Spleen (tissue), 11 donors: ENCODE results near the gene FGF10. TPM values are rescaled to one million over a fixed set of nuclear protein-coding genes. Genes with fewer than 3 reads are reported as not detected.

Experiments
- DNase-seq: peaks from one replicate; pipeline ENCODE4 v3.0.0-alpha.2; 2020
- H3K27ac ChIP-seq, 8 donors: fragments of 200-600 bp; sonication (generic) in 7 of 8; 1 replicate in 4 of 8; 2 replicates in 4 of 8; pipeline versions ENCODE4 v1.5.0 to v1.8.0; 2016 to 2021; ENCODE audit warnings: inconsistent platforms in 4 of 8, mild to moderate bottlenecking in 4 of 8, moderate library complexity in 1 of 8
- H3K27me3 ChIP-seq, 7 donors: fragments of 200-600 bp; sonication (generic) in 6 of 7; replicated peaks in 1 of 7; 1 replicate in 4 of 7; 2 replicates in 3 of 7; pipeline versions ENCODE4 v1.5.0 to v1.8.0; 2016 to 2021; ENCODE audit warnings: inconsistent platforms in 3 of 7, mild to moderate bottlenecking in 1 of 7
- H3K36me3 ChIP-seq, 6 donors: fragments of 200-600 bp; sonication (generic) in 5 of 6; 1 replicate in 4 of 6; 2 replicates in 2 of 6; pipeline versions ENCODE4 v1.5.0 to v1.8.0; 2016 to 2021; ENCODE audit warnings: inconsistent platforms in 2 of 6
- H3K4me1 ChIP-seq, 6 donors: fragments of 200-600 bp; sonication (generic) in 5 of 6; 1 replicate in 3 of 6; 2 replicates in 3 of 6; pipeline versions ENCODE4 v1.5.0 to v1.8.0; 2016 to 2021; ENCODE audit warnings: inconsistent platforms in 3 of 6
- H3K4me3 ChIP-seq, 8 donors: fragments of 200-600 bp; sonication (generic) in 7 of 8; 1 replicate in 4 of 8; 2 replicates in 4 of 8; pipeline versions ENCODE4 v1.5.0 to v1.8.0; 2016 to 2021; ENCODE audit warnings: inconsistent platforms in 4 of 8, mild to moderate bottlenecking in 4 of 8, moderate library complexity in 2 of 8
- H3K9me3 ChIP-seq, 8 donors: fragments of 200-600 bp; sonication (generic) in 7 of 8; 1 replicate in 4 of 8; 2 replicates in 4 of 8; pipeline versions ENCODE4 v1.5.0 to v1.8.0; 2016 to 2021; ENCODE audit warnings: inconsistent platforms in 4 of 8
- CTCF ChIP-seq, 11 experiments: fragments of 200-600 bp in 7 of 11; fragments of 450-650 bp in 4 of 11; sonication (generic) in 4 of 11; IDR thresholded peaks in 8 of 11; conservative IDR thresholded peaks in 3 of 11; 1 replicate in 7 of 11; 2 replicates in 4 of 11; pipeline versions ENCODE4 v1.4.0 to v1.8.0; 2016 to 2021; ENCODE audit warnings: antibody characterized with exemption in 11 of 11, inconsistent platforms in 4 of 11, mild to moderate bottlenecking in 1 of 11
- POLR2A ChIP-seq, 3 donors: fragments of 450-650 bp; IDR thresholded peaks; one replicate each; pipeline ENCODE4 v1.5.1; 2017; ENCODE audit warnings: antibody characterized with exemption in 3 of 3, mild to moderate bottlenecking in 1 of 3
- POLR2AphosphoS5 ChIP-seq, 3 donors: sonication (generic); formaldehyde crosslinking; IDR thresholded peaks; one replicate each; pipeline ENCODE4 v1.5.1; 2017; ENCODE audit warnings: antibody characterized with exemption in 3 of 3
- WGBS, 5 donors: extraction: QIAGEN DNeasy Blood & Tissue Kit in 3 of 5; methylation state at CpG; one replicate each; pipeline versions ENCODE4 v1.1.5 to v1.1.7; 2013 to 2018; 5-methylcytosine and 5-hydroxymethylcytosine counted together
- intact Hi-C: fragments of 100-400 bp; cut with DNase I; formaldehyde crosslinking; loops from one replicate; pipeline ENCODE4 v1.15.0; 2023; ENCODE audit warnings: low total_unique reads
- polyA plus RNA-seq, 3 donors: library from polyadenylated mRNA; stranded (reverse); fragments of 200-250 nt; gene quantifications; one replicate each; pipeline ENCODE4 v1.2.1, GENCODE V29; 2013
- total RNA-seq, 7 donors: library from RNA; depleted of rRNA in 3 of 7; stranded (reverse); fragments of >200 nt in 3 of 7; fragmentation: NEBNext Ultra II Directional in 4 of 7; extraction: Animal tissue kit (Norgen Biotek cat#: 25700) in 4 of 7; gene quantifications; one replicate each; pipeline versions ENCODE4 v1.1.0 to v1.2.1, GENCODE V29; 2016 to 2021
- donor health status: healthy with polysubstance abuse.
- donor health status: DM: no; HTN: no; CAD: no; lungs with moderate emphysema.
- donor health status: DM: no; HTN: no; CAD: no.
- donor health status: Bipolar disorder and iron deficiency.
- donor health status: healthy.
- donor health status: DM: no; HTN: no; CAD: no.
- donor health status: DM: yes; HTN: yes; CAD: no.

FGF10 gene
- total and polyA plus RNA-seq, 10 donors, result 0.03 to 0.22 TPM; not detected in 8

GRCh38 chr5:44331471-44332050 lies 57.7 kb downstream of the FGF10 start:
- no peak for TF ChIP-seq POLR2A (IDR thresholded peaks at IDR 0.05)
- H3K4me3 ChIP-seq, result no peak overlapping the region
- H3K27ac ChIP-seq, result no peak overlapping the region
- no peaks in the 10 kb centered on the region for H3K4me1 ChIP-seq
- no peaks in the 10 kb centered on the region for H3K27me3 ChIP-seq
- intact Hi-C loops, result loop anchor here (5.0 kb wide), 1 partner anchor 599 kb away; no protein-coding TSS in a partner anchor
- 50 to 84% (median 63%) methylated on average over 3 of the region's 3 CpGs for WGBS, 5 donors
- no peaks in the 10 kb centered on the region for H3K9me3 ChIP-seq
- no peak for DNase-seq
- no peaks in the 10 kb centered on the region for H3K36me3 ChIP-seq

GRCh38 chr5:44329716-44330115 lies 59.5 kb downstream of the FGF10 start:
- no peak for DNase-seq
- WGBS, 5 donors, result 67 to 82% (median 72%) methylated on average over 2 of the region's 2 CpGs
- TF ChIP-seq POLR2A (IDR thresholded peaks at IDR 0.05), result no peak
- no peak for TF ChIP-seq POLR2AphosphoS5 (IDR thresholded peaks at IDR 0.05)
- no peak for TF ChIP-seq CTCF (IDR thresholded peaks at IDR 0.05 in 8 of 11, conservative IDR thresholded peaks at IDR 0.05 in 3 of 11)
- no peaks in the 10 kb centered on the region for H3K4me1 ChIP-seq
- no peak overlapping the region for H3K27ac ChIP-seq
- H3K4me3 ChIP-seq, result no peak overlapping the region
- intact Hi-C loops, result loop anchor here (5.0 kb wide), 1 partner anchor 597 kb away; no protein-coding TSS in a partner anchor
- no peaks in the 10 kb centered on the region for H3K9me3 ChIP-seq
- H3K27me3 ChIP-seq, result no peaks in the 10 kb centered on the region
- no peaks in the 10 kb centered on the region for H3K36me3 ChIP-seq

GRCh38 chr5:44321144-44321725 lies 68.0 kb downstream of the FGF10 start:
- Histone ChIP-seq H3K36me3 (no peaks in the 10 kb centered on the region), H3K9me3 (no peaks in the 10 kb centered on the region), H3K4me3 (no peak overlapping the region), H3K27me3 (no peaks in the 10 kb centered on the region), H3K27ac (no peak overlapping the region), H3K4me1 (no peaks in the 10 kb centered on the region)
- no peak for DNase-seq
- intact Hi-C loops, result no loop called here
- TF ChIP-seq POLR2AphosphoS5 (IDR thresholded peaks at IDR 0.05) (no peak), POLR2A (IDR thresholded peaks at IDR 0.05) (no peak), CTCF (IDR thresholded peaks at IDR 0.05 in 8 of 11, conservative IDR thresholded peaks at IDR 0.05 in 3 of 11) (no peak)
- 68 to 83% (median 79%) methylated on average over 3 of the region's 3 CpGs for WGBS, 5 donors

GRCh38 chr5:44320188-44320587 lies 69.0 kb downstream of the FGF10 start:
- no peak overlapping the region for H3K4me3 ChIP-seq
- no peak overlapping the region for H3K27ac ChIP-seq
- H3K36me3 ChIP-seq, result no peaks in the 10 kb centered on the region
- H3K9me3 ChIP-seq, result no peaks in the 10 kb centered on the region
- WGBS, 5 donors, result 81 to 97% (median 86%) methylated on average over 1 of the region's 1 CpG
- no peak for TF ChIP-seq POLR2A (IDR thresholded peaks at IDR 0.05)
- TF ChIP-seq CTCF (IDR thresholded peaks at IDR 0.05 in 8 of 11, conservative IDR thresholded peaks at IDR 0.05 in 3 of 11), result no peak
- no peak for TF ChIP-seq POLR2AphosphoS5 (IDR thresholded peaks at IDR 0.05)
- intact Hi-C loops, result no loop called here
- no peaks in the 10 kb centered on the region for H3K27me3 ChIP-seq
- no peaks in the 10 kb centered on the region for H3K4me1 ChIP-seq
- no peak for DNase-seq
